H9 (cell line): Measurements from ENCODE around the gene CPNE5. TPM values are rescaled to one million over a fixed set of nuclear protein-coding genes. Genes with fewer than 3 reads are reported as not detected.

Experiments used
- DNase-seq: peaks from one replicate; pipeline ENCODE4 v3.0.0-alpha.2; 2017
- H2AFZ ChIP-seq: one replicate; pipeline ENCODE4 v1.6.1; 2013; ENCODE audit warnings: mild to moderate bottlenecking, low read length, control low read depth, moderate library complexity
- H2AK5ac ChIP-seq: 2 replicates; pipeline ENCODE4 v1.6.1; 2013; ENCODE audit warnings: low read length, control low read depth, mixed read lengths; ENCODE audit not compliant: insufficient read length
- H2BK120ac ChIP-seq: one replicate; pipeline ENCODE4 v1.6.1; 2013; ENCODE audit warnings: low read depth, mild to moderate bottlenecking, low read length, control low read depth, inconsistent platforms; ENCODE audit not compliant: poor library complexity, severe bottlenecking
- H2BK12ac ChIP-seq: 2 replicates; pipeline ENCODE4 v1.6.1; 2013; ENCODE audit warnings: low read length, control low read depth, mixed read lengths, low read depth; ENCODE audit not compliant: insufficient read length
- H2BK15ac ChIP-seq: 2 replicates; pipeline ENCODE4 v1.6.1; 2013; ENCODE audit warnings: low read depth, low read length, control low read depth
- H2BK20ac ChIP-seq: one replicate; pipeline ENCODE4 v1.6.1; 2013; ENCODE audit warnings: low read depth, mild to moderate bottlenecking, low read length, control low read depth, inconsistent platforms; ENCODE audit not compliant: poor library complexity, severe bottlenecking
- H2BK5ac ChIP-seq: 2 replicates; pipeline ENCODE4 v1.6.1; 2013; ENCODE audit warnings: low read length, control low read depth, mixed read lengths; ENCODE audit not compliant: insufficient read length
- H3K14ac ChIP-seq: 2 replicates; pipeline ENCODE4 v1.6.1; 2013; ENCODE audit warnings: low read length, control low read depth; ENCODE audit not compliant: insufficient read depth
- H3K18ac ChIP-seq: 2 replicates; pipeline ENCODE4 v1.6.1; 2013; ENCODE audit warnings: low read depth, mild to moderate bottlenecking, mixed read lengths, low read length, control low read depth; ENCODE audit not compliant: insufficient read length
- H3K23ac ChIP-seq: 2 replicates; pipeline ENCODE4 v1.6.1; 2013; ENCODE audit warnings: low read length, control low read depth, mixed read lengths, low read depth; ENCODE audit not compliant: insufficient read length
- H3K23me2 ChIP-seq: 2 replicates; pipeline ENCODE4 v1.6.1; 2013; ENCODE audit warnings: low read depth, mild to moderate bottlenecking, mixed read lengths, low read length, control low read depth; ENCODE audit not compliant: insufficient read length, poor library complexity, severe bottlenecking
- H3K27ac ChIP-seq: 2 replicates; pipeline ENCODE4 v1.5.1; 2013; ENCODE audit warnings: low read length, control low read depth, mixed read lengths, low read depth; ENCODE audit not compliant: insufficient read length
- H3K27me3 ChIP-seq: 2 replicates; pipeline ENCODE4 v1.6.1; 2013; ENCODE audit warnings: low read length, control low read depth, inconsistent platforms; ENCODE audit not compliant: insufficient read depth
- H3K4ac ChIP-seq: 2 replicates; pipeline ENCODE4 v1.6.1; 2013; ENCODE audit warnings: low read depth, mild to moderate bottlenecking, control low read depth, inconsistent platforms, low read length, moderate library complexity
- H3K4me1 ChIP-seq: 2 replicates; pipeline ENCODE4 v1.6.1; 2013; ENCODE audit warnings: low read length, control low read depth, inconsistent platforms; ENCODE audit not compliant: insufficient read depth
- H3K4me2 ChIP-seq: 2 replicates; pipeline ENCODE4 v1.6.1; 2013; ENCODE audit warnings: low read length, control low read depth, mixed read lengths; ENCODE audit not compliant: insufficient read length, insufficient read depth
- H3K56ac ChIP-seq: 2 replicates; pipeline ENCODE4 v1.6.1; 2013; ENCODE audit warnings: low read depth, mild to moderate bottlenecking, mixed read lengths, low read length, control low read depth; ENCODE audit not compliant: insufficient read length
- H3K79me1 ChIP-seq: 2 replicates; pipeline ENCODE4 v1.6.1; 2013; ENCODE audit warnings: low read depth, mild to moderate bottlenecking, moderate library complexity, low read length, control low read depth, inconsistent platforms; ENCODE audit not compliant: insufficient read depth, poor library complexity, severe bottlenecking
- H3K79me2 ChIP-seq: 2 replicates; pipeline ENCODE4 v1.6.1; 2013; ENCODE audit warnings: low read length, control low read depth, inconsistent platforms; ENCODE audit not compliant: insufficient read depth
- H3K9ac ChIP-seq: 2 replicates; pipeline ENCODE4 v1.6.1; 2013; ENCODE audit warnings: low read length, control low read depth, mixed read lengths; ENCODE audit not compliant: insufficient read length; ENCODE audit errors: extremely low read depth
- H3K9me3 ChIP-seq: one replicate; pipeline ENCODE4 v1.6.1; 2013; ENCODE audit warnings: low read depth, low read length, inconsistent platforms; ENCODE audit not compliant: control insufficient read depth
- H3T11ph ChIP-seq: one replicate; pipeline ENCODE4 v1.6.1; 2013; ENCODE audit warnings: mild to moderate bottlenecking, low read length, control low read depth, inconsistent platforms
- H4K20me1 ChIP-seq: one replicate; pipeline ENCODE4 v1.6.1; 2013; ENCODE audit not compliant: control insufficient read depth, insufficient read length, insufficient read depth
- H4K5ac ChIP-seq: 2 replicates; pipeline ENCODE4 v1.6.1; 2013; ENCODE audit warnings: low read depth, mild to moderate bottlenecking, mixed read lengths, low read length, control low read depth; ENCODE audit not compliant: insufficient read length
- H4K8ac ChIP-seq: replicated peaks from 2 replicates; pipeline ENCODE4 v1.6.1; 2013; ENCODE audit warnings: low read length, control low read depth, mixed read lengths, low read depth; ENCODE audit not compliant: insufficient read length
- H4K91ac ChIP-seq: 2 replicates; pipeline ENCODE4 v1.6.1; 2013; ENCODE audit warnings: low read depth, mild to moderate bottlenecking, moderate library complexity, mixed read lengths, low read length, control low read depth; ENCODE audit not compliant: insufficient read length
- H3K27ac Mint-ChIP-seq, 3 experiments: 2 replicates in 2 of 3; 3 replicates in 1 of 3; pipeline ENCODE4 v1.8.0; 2020 to 2021; ENCODE audit warnings: mixed read lengths in 3 of 3, mild to moderate bottlenecking in 1 of 3, moderate library complexity in 1 of 3
- H3K27me3 Mint-ChIP-seq: 2 replicates; pipeline ENCODE4 v1.8.0; 2021; ENCODE audit warnings: low read depth, mild to moderate bottlenecking, moderate library complexity, mixed read lengths
- H3K36me3 Mint-ChIP-seq, 3 experiments: 2 replicates in 2 of 3; 3 replicates in 1 of 3; pipeline ENCODE4 v1.8.0; 2020 to 2021; ENCODE audit warnings: low read depth in 3 of 3, mixed read lengths in 3 of 3; ENCODE audit not compliant: insufficient read depth in 1 of 3
- H3K4me1 Mint-ChIP-seq, 2 experiments: 2 replicates each; pipeline ENCODE4 v1.8.0; 2020; ENCODE audit warnings: mixed read lengths in 2 of 2
- H3K4me3 Mint-ChIP-seq, 2 experiments: 2 replicates in 1 of 2; 3 replicates in 1 of 2; pipeline ENCODE4 v1.8.0; 2020 to 2021; ENCODE audit warnings: mild to moderate bottlenecking in 2 of 2, mixed read lengths in 2 of 2, moderate library complexity in 1 of 2
- H3K9me3 Mint-ChIP-seq, 2 experiments: 2 replicates in 1 of 2; 3 replicates in 1 of 2; pipeline ENCODE4 v1.8.0; 2020; ENCODE audit warnings: mild to moderate bottlenecking in 2 of 2, mixed read lengths in 2 of 2, moderate library complexity in 1 of 2
- WGBS: extraction: QIAGEN DNeasy Blood & Tissue Kit; methylation state at CpG from one replicate; pipeline ENCODE4 v1.1.7; 2013; ENCODE audit warnings: missing lambda C conversion rate, low lambda C conversion rate, mixed read lengths; ENCODE audit not compliant: insufficient read length; ENCODE audit errors: extremely low coverage; 5-methylcytosine and 5-hydroxymethylcytosine counted together
- total RNA-seq: library from RNA; stranded (reverse); gene quantifications from 2 replicates; pipeline ENCODE4 v1.2.1, GENCODE V29; 2021
- TF ChIP-seq, protein P1 (sequence below): fragments of 200-600 bp; sonication (generic); conservative IDR thresholded peaks from 3 replicates; pipeline ENCODE4 v1.8.0; 2021; ENCODE audit warnings: antibody characterized with exemption, mild to moderate bottlenecking

CPNE5 gene
- total RNA-seq, 1 experiment from 2014 or later: 0.52 TPM

- Histone ChIP-seq H3T11ph (no peak overlapping the region), H2AFZ (no peak overlapping the region), H2BK5ac (no peak overlapping the region), H4K91ac (no peak overlapping the region), H4K5ac (no peak overlapping the region), H3K23ac (no peak overlapping the region), H2BK20ac (no peak overlapping the region), H3K4me1 (peaks cover 8% of the 10 kb centered on the region; the same call in 1 of the 2 replicates), H3K4ac (no peak overlapping the region), H3K79me2 (no peaks in the 10 kb centered on the region), H4K20me1 (no peaks in the 10 kb centered on the region), H3K9ac (no peak overlapping the region), H3K27ac (no peak overlapping the region), H4K8ac (no peak overlapping the region), H3K56ac (no peak overlapping the region), H2BK15ac (no peak overlapping the region), H3K14ac (no peak overlapping the region), H2BK120ac (no peak overlapping the region), H3K27me3 (no peaks in the 10 kb centered on the region), H2AK5ac (no peak overlapping the region), H2BK12ac (no peak overlapping the region), H3K4me2 (no peak overlapping the region), H3K9me3 (no peaks in the 10 kb centered on the region), H3K18ac (no peak overlapping the region), H3K23me2 (no peaks in the 10 kb centered on the region), H3K79me1 (no peaks in the 10 kb centered on the region)
- H3K27ac Mint-ChIP-seq: peak overlapping the region in 1 of 3 experiments; percentile 71; a peak in 4 of 7 replicates
- peaks cover 2 to 4% of the 10 kb centered on the region in 2 experiments; a peak in 3 of 5 replicates for H3K9me3 Mint-ChIP-seq
- H3K4me3 Mint-ChIP-seq: no peak overlapping the region
- no peaks in the 10 kb centered on the region for H3K27me3 Mint-ChIP-seq
- no peak for DNase-seq
- H3K36me3 Mint-ChIP-seq: no peaks in the 10 kb centered on the region; a peak in 1 of 7 replicates
- peaks cover 36 to 66% of the 10 kb centered on the region in 2 experiments for H3K4me1 Mint-ChIP-seq
- no CpG with 5 or more reads among the region's 4 CpGs for WGBS
- TF ChIP-seq, protein P1, sequence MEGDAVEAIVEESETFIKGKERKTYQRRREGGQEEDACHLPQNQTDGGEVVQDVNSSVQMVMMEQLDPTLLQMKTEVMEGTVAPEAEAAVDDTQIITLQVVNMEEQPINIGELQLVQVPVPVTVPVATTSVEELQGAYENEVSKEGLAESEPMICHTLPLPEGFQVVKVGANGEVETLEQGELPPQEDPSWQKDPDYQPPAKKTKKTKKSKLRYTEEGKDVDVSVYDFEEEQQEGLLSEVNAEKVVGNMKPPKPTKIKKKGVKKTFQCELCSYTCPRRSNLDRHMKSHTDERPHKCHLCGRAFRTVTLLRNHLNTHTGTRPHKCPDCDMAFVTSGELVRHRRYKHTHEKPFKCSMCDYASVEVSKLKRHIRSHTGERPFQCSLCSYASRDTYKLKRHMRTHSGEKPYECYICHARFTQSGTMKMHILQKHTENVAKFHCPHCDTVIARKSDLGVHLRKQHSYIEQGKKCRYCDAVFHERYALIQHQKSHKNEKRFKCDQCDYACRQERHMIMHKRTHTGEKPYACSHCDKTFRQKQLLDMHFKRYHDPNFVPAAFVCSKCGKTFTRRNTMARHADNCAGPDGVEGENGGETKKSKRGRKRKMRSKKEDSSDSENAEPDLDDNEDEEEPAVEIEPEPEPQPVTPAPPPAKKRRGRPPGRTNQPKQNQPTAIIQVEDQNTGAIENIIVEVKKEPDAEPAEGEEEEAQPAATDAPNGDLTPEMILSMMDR: no peak
These were observed 52.0 kb downstream of the CPNE5 start for GRCh38 chr6:36787210-36787609.
